ENCODE measurements around the gene CELSR1. TPM values are rescaled to one million over a fixed set of nuclear protein-coding genes. Genes with fewer than 3 reads are reported as not detected.
A peak's percentile ranks its signal among the peaks of the same experiment; 100 is the strongest.

The CELSR1 gene
- total RNA-seq, 1 experiment from 2014 or later: 22.6 TPM

DNA sequence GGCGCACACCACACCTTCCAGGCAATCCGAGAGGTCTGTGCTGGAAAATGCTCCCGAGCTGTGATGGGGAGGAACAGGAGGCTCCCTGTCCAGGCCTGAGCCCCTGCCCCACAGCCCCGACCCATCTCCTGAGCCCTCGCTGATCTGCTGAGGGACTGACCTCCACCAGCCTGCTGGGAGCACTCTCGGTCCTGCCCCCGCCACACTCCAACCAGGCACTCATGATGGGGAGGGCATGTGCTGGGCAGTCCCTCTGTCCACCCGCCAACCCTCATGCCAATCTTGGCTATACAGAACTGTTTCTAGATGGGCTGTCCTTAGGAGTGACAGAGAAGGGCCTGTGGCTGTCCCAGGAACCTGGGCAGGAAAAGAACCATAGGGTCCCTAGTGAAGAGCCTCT is 131.1 kb downstream of the CELSR1 start:
- Histone ChIP-seq H2AFZ (ENCODE audit: low read length) (no peak overlapping the region), H2BK20ac (ENCODE audit: low read depth, low read length, poor library complexity, severe bottlenecking) (no peak overlapping the region), H4K20me1 (ENCODE audit: control insufficient read depth, insufficient read depth, insufficient read length) (no peaks in the 10 kb centered on the region), H3K27ac (ENCODE audit: insufficient read length, low read depth, low read length) (no peak overlapping the region), H2BK5ac (ENCODE audit: insufficient read length, low read length) (no peak overlapping the region), H3K18ac (ENCODE audit: insufficient read length, low read depth, low read length) (no peak overlapping the region), H3K4me2 (ENCODE audit: insufficient read depth, insufficient read length, low read length) (no peak overlapping the region), H2AK5ac (ENCODE audit: insufficient read length, low read length) (no peak overlapping the region), H3K4ac (ENCODE audit: low read depth, low read length) (no peak overlapping the region), H2BK120ac (ENCODE audit: low read depth, low read length, poor library complexity, severe bottlenecking) (no peak overlapping the region), H3K4me1 (ENCODE audit: insufficient read depth, low read length) (no peaks in the 10 kb centered on the region), H4K5ac (ENCODE audit: insufficient read length, low read depth, low read length) (no peak overlapping the region), H3K14ac (ENCODE audit: insufficient read depth, low read length) (no peak overlapping the region), H3K79me1 (ENCODE audit: insufficient read depth, low read depth, low read length, poor library complexity, severe bottlenecking) (no peaks in the 10 kb centered on the region), H3K56ac (ENCODE audit: insufficient read length, low read depth, low read length) (no peak overlapping the region), H3K9ac (ENCODE audit: extremely low read depth, insufficient read length, low read length) (no peak overlapping the region), H2BK12ac (ENCODE audit: insufficient read length, low read depth, low read length) (no peak overlapping the region), H3K79me2 (ENCODE audit: insufficient read depth, low read length) (no peaks in the 10 kb centered on the region), H3K27me3 (ENCODE audit: insufficient read depth, low read length) (no peaks in the 10 kb centered on the region), H3K23me2 (ENCODE audit: insufficient read length, low read depth, low read length, poor library complexity, severe bottlenecking) (no peaks in the 10 kb centered on the region), H4K91ac (ENCODE audit: insufficient read length, low read depth, low read length) (no peak overlapping the region), H3K9me3 (ENCODE audit: control insufficient read depth, low read depth, low read length) (no peaks in the 10 kb centered on the region), H3K23ac (ENCODE audit: insufficient read length, low read depth, low read length) (no peak overlapping the region), H3T11ph (ENCODE audit: low read length) (no peak overlapping the region), H2BK15ac (ENCODE audit: low read depth, low read length) (no peak overlapping the region), H4K8ac (replicated peaks; ENCODE audit: insufficient read length, low read depth, low read length) (no peak overlapping the region)
- no peak for TF ChIP-seq CTCF (conservative IDR thresholded peaks at IDR 0.05)
- WGBS (ENCODE audit: extremely low coverage, insufficient read length, low lambda C conversion rate): no CpG with 5 or more reads among the region's 8 CpGs
- peaks cover 2% of the 10 kb centered on the region for H3K27me3 Mint-ChIP-seq (ENCODE audit: low read depth)
- H3K4me1 Mint-ChIP-seq: peaks cover 0 to 9% of the 10 kb centered on the region in 2 experiments; a peak in 2 of 4 replicates
- no peaks in the 10 kb centered on the region for H3K9me3 Mint-ChIP-seq
- peak overlapping the region in 1 of 3 experiments; percentile 48; a peak in 1 of 7 replicates for H3K27ac Mint-ChIP-seq
- H3K4me3 Mint-ChIP-seq: no peak overlapping the region
- no peak for DNase-seq
- peaks cover 0 to 8% (median 4%) of the 10 kb centered on the region in 3 experiments; a peak in 2 of 7 replicates for H3K36me3 Mint-ChIP-seq (ENCODE audit: insufficient read depth in 1 of 3, low read depth in 3 of 3)

Data from H9 (cell line).